Measurements from ENCODE around the gene UCK1.

DNA sequence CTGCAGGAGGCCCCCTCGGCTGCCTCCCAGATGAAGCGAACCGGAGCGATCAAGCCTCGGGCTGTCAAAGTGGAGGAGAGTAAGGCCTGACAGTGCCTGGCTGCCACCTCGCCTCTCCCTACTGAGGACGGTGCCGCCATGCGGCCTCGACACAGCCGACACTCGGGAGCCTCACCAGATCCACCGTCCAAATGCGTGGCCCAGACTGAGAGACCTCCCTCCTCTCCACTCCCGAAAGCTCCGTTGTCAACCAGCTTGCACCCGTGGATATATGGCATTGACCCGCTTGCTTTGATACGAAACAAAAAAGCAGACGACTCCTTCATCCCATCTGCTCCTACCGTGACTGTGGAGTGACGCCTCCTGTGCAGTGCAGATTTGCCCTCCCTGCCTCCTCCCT, 35.3 kb downstream of the UCK1 start:
- TF ChIP-seq POLR2A (IDR thresholded peaks at IDR 0.05; ENCODE audit: low read depth, low read length) = no peak
- no peak for TF ChIP-seq FOS (IDR thresholded peaks at IDR 0.05; ENCODE audit: low read depth, low read length)
- TF ChIP-seq, protein P1, sequence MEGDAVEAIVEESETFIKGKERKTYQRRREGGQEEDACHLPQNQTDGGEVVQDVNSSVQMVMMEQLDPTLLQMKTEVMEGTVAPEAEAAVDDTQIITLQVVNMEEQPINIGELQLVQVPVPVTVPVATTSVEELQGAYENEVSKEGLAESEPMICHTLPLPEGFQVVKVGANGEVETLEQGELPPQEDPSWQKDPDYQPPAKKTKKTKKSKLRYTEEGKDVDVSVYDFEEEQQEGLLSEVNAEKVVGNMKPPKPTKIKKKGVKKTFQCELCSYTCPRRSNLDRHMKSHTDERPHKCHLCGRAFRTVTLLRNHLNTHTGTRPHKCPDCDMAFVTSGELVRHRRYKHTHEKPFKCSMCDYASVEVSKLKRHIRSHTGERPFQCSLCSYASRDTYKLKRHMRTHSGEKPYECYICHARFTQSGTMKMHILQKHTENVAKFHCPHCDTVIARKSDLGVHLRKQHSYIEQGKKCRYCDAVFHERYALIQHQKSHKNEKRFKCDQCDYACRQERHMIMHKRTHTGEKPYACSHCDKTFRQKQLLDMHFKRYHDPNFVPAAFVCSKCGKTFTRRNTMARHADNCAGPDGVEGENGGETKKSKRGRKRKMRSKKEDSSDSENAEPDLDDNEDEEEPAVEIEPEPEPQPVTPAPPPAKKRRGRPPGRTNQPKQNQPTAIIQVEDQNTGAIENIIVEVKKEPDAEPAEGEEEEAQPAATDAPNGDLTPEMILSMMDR (conservative IDR thresholded peaks at IDR 0.05; ENCODE audit: low read depth, low read length) = no peak
- TF ChIP-seq, protein P2, sequence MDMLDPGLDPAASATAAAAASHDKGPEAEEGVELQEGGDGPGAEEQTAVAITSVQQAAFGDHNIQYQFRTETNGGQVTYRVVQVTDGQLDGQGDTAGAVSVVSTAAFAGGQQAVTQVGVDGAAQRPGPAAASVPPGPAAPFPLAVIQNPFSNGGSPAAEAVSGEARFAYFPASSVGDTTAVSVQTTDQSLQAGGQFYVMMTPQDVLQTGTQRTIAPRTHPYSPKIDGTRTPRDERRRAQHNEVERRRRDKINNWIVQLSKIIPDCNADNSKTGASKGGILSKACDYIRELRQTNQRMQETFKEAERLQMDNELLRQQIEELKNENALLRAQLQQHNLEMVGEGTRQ (IDR thresholded peaks at IDR 0.05; ENCODE audit: low read depth, low read length) = no peak
- no peak for TF ChIP-seq RFX5 (IDR thresholded peaks at IDR 0.05; ENCODE audit: low read depth, low read length)
- no peak for TF ChIP-seq RAD21 (IDR thresholded peaks at IDR 0.05; ENCODE audit: low read length)
- TF ChIP-seq NFE2L2 (IDR thresholded peaks at IDR 0.05; ENCODE audit: low read depth, low read length) = no peak
- TF ChIP-seq MXI1 (IDR thresholded peaks at IDR 0.05; ENCODE audit: borderline replicate concordance, low read depth, low read length) = no peak
- TF ChIP-seq BHLHE40 (IDR thresholded peaks at IDR 0.05; ENCODE audit: low read depth, low read length) = no peak
- TF ChIP-seq MAFK (IDR thresholded peaks at IDR 0.05; ENCODE audit: low read depth, low read length) = no peak
- TF ChIP-seq, protein P3, sequence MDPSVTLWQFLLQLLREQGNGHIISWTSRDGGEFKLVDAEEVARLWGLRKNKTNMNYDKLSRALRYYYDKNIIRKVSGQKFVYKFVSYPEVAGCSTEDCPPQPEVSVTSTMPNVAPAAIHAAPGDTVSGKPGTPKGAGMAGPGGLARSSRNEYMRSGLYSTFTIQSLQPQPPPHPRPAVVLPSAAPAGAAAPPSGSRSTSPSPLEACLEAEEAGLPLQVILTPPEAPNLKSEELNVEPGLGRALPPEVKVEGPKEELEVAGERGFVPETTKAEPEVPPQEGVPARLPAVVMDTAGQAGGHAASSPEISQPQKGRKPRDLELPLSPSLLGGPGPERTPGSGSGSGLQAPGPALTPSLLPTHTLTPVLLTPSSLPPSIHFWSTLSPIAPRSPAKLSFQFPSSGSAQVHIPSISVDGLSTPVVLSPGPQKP (IDR thresholded peaks at IDR 0.05; ENCODE audit: borderline replicate concordance, low read depth, low read length) = no peak
- no peak for TF ChIP-seq CEBPB (IDR thresholded peaks at IDR 0.05; ENCODE audit: low read depth, low read length)
